HepG2 (cell line): Measurements from ENCODE around the gene PLA2G4D. TPM values are rescaled to one million over a fixed set of nuclear protein-coding genes. Genes with fewer than 3 reads are reported as not detected.

Experiments used
- ATAC-seq: fragments of 200-7000 bp; cut with Tn5 transposase; 3 replicates; pipeline ENCODE4 v1.9.1; 2020; ENCODE audit warnings: mild to moderate bottlenecking, moderate library complexity
- BruUV-seq: library from RNA; stranded (reverse); fragments of 400-500 nt; replicated peaks from 2 replicates; lab custom pipeline; 2021; lab: Mats Ljungman, UMichigan
- CTCF ChIA-PET: fragments of 300-600 bp; formaldehyde crosslinking; extraction: SDS; loops from one replicate; lab custom pipeline; 2021; ENCODE audit warnings: low total read pairs, inconsistent platforms, low intra/inter-chr PET ratio; lab: Yijun Ruan, JAX
- POLR2A ChIA-PET: fragments of 350-600 bp; sonication (Branson Sonifier 250); formaldehyde crosslinking; loops from one replicate; lab custom pipeline; 2020; ENCODE audit warnings: antibody characterized with exemption, inconsistent platforms; lab: Yijun Ruan, JAX
- DNase-seq: peaks from one replicate; pipeline ENCODE4 v3.0.0-alpha.2; 2015; ENCODE audit warnings: low spot score
- FAIRE-seq: peaks from 3 replicates; lab custom pipeline; 2011; peaks lifted over from hg19 to GRCh38; lab: Jason Lieb, UNC
- H2AFZ ChIP-seq: one replicate; pipeline ENCODE4 v1.6.1; 2011; ENCODE audit warnings: low read length, inconsistent platforms
- H3K27ac ChIP-seq: fragments of 300-600 bp; 3 replicates; pipeline ENCODE4 v1.8.0; 2011; ENCODE audit warnings: mixed run types, mild to moderate bottlenecking, mixed read lengths, low read length, inconsistent platforms; ENCODE audit not compliant: insufficient read depth; ENCODE audit errors: extremely low read length
- H3K27me3 ChIP-seq, 2 experiments: fragments of 200-600 bp in 1 of 2; 2 replicates in 1 of 2; 3 replicates in 1 of 2; pipeline versions ENCODE4 v1.6.0 to v1.8.0; 2011; ENCODE audit warnings: low read length in 2 of 2, mild to moderate bottlenecking in 2 of 2, moderate library complexity in 2 of 2, inconsistent platforms in 1 of 2; ENCODE audit not compliant: insufficient read depth in 2 of 2, control insufficient read depth in 1 of 2
- H3K36me3 ChIP-seq, 2 experiments: fragments of 200-600 bp in 1 of 2; replicated peaks in 1 of 2; 2 replicates in 1 of 2; 3 replicates in 1 of 2; pipeline versions ENCODE4 v1.5.1 to v1.8.0; 2011; ENCODE audit warnings: low read length in 2 of 2, inconsistent platforms in 1 of 2; ENCODE audit not compliant: insufficient read depth in 2 of 2, control insufficient read depth in 1 of 2
- H3K4me1 ChIP-seq: 2 replicates; pipeline ENCODE4 v1.5.1; 2012; ENCODE audit warnings: low read length, inconsistent platforms; ENCODE audit not compliant: insufficient read depth
- H3K4me2 ChIP-seq: 2 replicates; pipeline ENCODE4 v1.6.0; 2011; ENCODE audit warnings: low read depth, low read length, inconsistent platforms
- H3K4me3 ChIP-seq, 3 experiments: fragments of 200-600 bp in 1 of 3; sonication (generic), shearing (Covaris generic) in 1 of 3; replicated peaks in 1 of 3; 2 replicates each; pipeline ENCODE4 v1.5.1; 2011 to 2016; ENCODE audit warnings: low read length in 3 of 3, inconsistent platforms in 2 of 3, low read depth in 2 of 3, mild to moderate bottlenecking in 2 of 3, control low read depth in 1 of 3, mixed read lengths in 1 of 3; ENCODE audit not compliant: insufficient read depth in 1 of 3
- H3K79me2 ChIP-seq: one replicate; pipeline ENCODE4 v1.6.1; 2011; ENCODE audit warnings: low read length, inconsistent platforms; ENCODE audit not compliant: insufficient read depth
- H3K9ac ChIP-seq: 2 replicates; pipeline ENCODE4 v1.6.0; 2011; ENCODE audit warnings: mild to moderate bottlenecking, low read depth, low read length, inconsistent platforms; ENCODE audit not compliant: insufficient read depth
- H3K9me3 ChIP-seq: 2 replicates; pipeline ENCODE4 v1.5.1; 2012; ENCODE audit warnings: mild to moderate bottlenecking, low read length
- H4K20me1 ChIP-seq: 2 replicates; pipeline ENCODE4 v1.6.0; 2011; ENCODE audit warnings: inconsistent platforms, mild to moderate bottlenecking, low read length, moderate library complexity; ENCODE audit not compliant: insufficient read depth
- DPF2 ChIP-seq: sonication (generic); formaldehyde crosslinking; IDR thresholded peaks from 2 replicates; pipeline ENCODE4 v1.4.0; 2020; ENCODE audit warnings: mild to moderate bottlenecking, low read depth, missing genetic modification reagents, borderline replicate concordance
- FIP1L1 ChIP-seq: fragments of 200-400 bp; formaldehyde crosslinking; IDR thresholded peaks from 2 replicates; pipeline ENCODE4 v1.6.1; 2018; ENCODE audit warnings: low read depth, mild to moderate bottlenecking, low read length, moderate library complexity, borderline replicate concordance; ENCODE audit not compliant: insufficient read depth
- HNF4A ChIP-seq: sonication (generic); formaldehyde crosslinking; IDR thresholded peaks from 2 replicates; pipeline ENCODE4 v1.4.0; 2020; ENCODE audit warnings: missing genetic modification reagents
- JDP2 ChIP-seq: sonication (generic); formaldehyde crosslinking; IDR thresholded peaks from 2 replicates; pipeline ENCODE4 v1.8.1; 2022; ENCODE audit warnings: missing genetic modification reagents, borderline replicate concordance
- MTA1 ChIP-seq: sonication (generic); formaldehyde crosslinking; IDR thresholded peaks from 2 replicates; pipeline ENCODE4 v1.4.0; 2020; ENCODE audit warnings: missing genetic modification reagents, mild to moderate bottlenecking, borderline replicate concordance
- MTA3 ChIP-seq: sonication (generic); formaldehyde crosslinking; IDR thresholded peaks from 2 replicates; pipeline ENCODE4 v1.4.0; 2020; ENCODE audit warnings: missing genetic modification reagents
- NBN ChIP-seq: fragments of 450-650 bp; conservative IDR thresholded peaks from 2 replicates; pipeline ENCODE4 v1.6.1; 2017
- NR2C2 ChIP-seq: sonication (generic); formaldehyde crosslinking; IDR thresholded peaks from 2 replicates; pipeline ENCODE4 v1.4.0; 2020; ENCODE audit warnings: missing genetic modification reagents, mild to moderate bottlenecking, moderate library complexity, borderline replicate concordance
- RBM22 ChIP-seq: fragments of 200-400 bp; formaldehyde crosslinking; optimal IDR thresholded peaks from 2 replicates; pipeline ENCODE3; 2017; ENCODE audit warnings: mild to moderate bottlenecking, low read length, moderate library complexity
- RFXANK ChIP-seq: IDR thresholded peaks from 2 replicates; pipeline ENCODE4 v1.6.1; 2016
- SP4 ChIP-seq: sonication (generic); formaldehyde crosslinking; IDR thresholded peaks from 2 replicates; pipeline ENCODE4 v1.8.1; 2023; ENCODE audit warnings: mild to moderate bottlenecking, missing genetic modification reagents
- ZFAT ChIP-seq: sonication (generic); formaldehyde crosslinking; conservative IDR thresholded peaks from 2 replicates; pipeline ENCODE4 v1.8.1; 2023; ENCODE audit warnings: missing genetic modification reagents, inconsistent platforms
- ZNF101 ChIP-seq: sonication (generic); formaldehyde crosslinking; IDR thresholded peaks from 2 replicates; pipeline ENCODE4 v1.4.0; 2020; ENCODE audit warnings: mild to moderate bottlenecking, low read depth, missing genetic modification reagents, borderline replicate concordance
- ZNF12 ChIP-seq: sonication (generic); formaldehyde crosslinking; IDR thresholded peaks from 2 replicates; pipeline ENCODE4 v1.5.0; 2020; ENCODE audit warnings: missing genetic modification reagents
- ZNF446 ChIP-seq: sonication (generic); formaldehyde crosslinking; IDR thresholded peaks from 2 replicates; pipeline ENCODE4 v1.5.0; 2020; ENCODE audit warnings: mild to moderate bottlenecking, missing genetic modification reagents
- WGBS: methylation state at CpG from one replicate; pipeline ENCODE4 v1.1.6; 2017; ENCODE audit warnings: low lambda C conversion rate; 5-methylcytosine and 5-hydroxymethylcytosine counted together
- in situ Hi-C: cut with HindIII; loops from 2 replicates; pipeline ENCODE4 v1.10.0; 2017; ENCODE audit warnings: low pct_unique_long_range_greater_than_20kb; ENCODE audit not compliant: extremely low pct_ligation_motif_present
- intact Hi-C: fragments of 100-400 bp; cut with micrococcal nuclease; formaldehyde crosslinking; loops from one replicate; pipeline ENCODE4 v1.10.0; 2022; ENCODE audit not compliant: unreplicated experiment
- polyA plus RNA-seq, 8 experiments: library from polyadenylated mRNA; depleted of rRNA in 3 of 8; stranded (reverse) in 7 of 8; unstranded in 1 of 8; fragments of >200 nt; fragmentation: Illumina TruSeq in 4 of 8; extraction: Trizol in 4 of 8; gene quantifications; 2 replicates each; pipeline versions ENCODE4 v1.2.1 to v1.2.3, GENCODE V29; 2011 to 2016; ENCODE audit warnings: low read depth in 4 of 8, missing spikeins in 1 of 8, mixed read lengths in 1 of 8; ENCODE audit not compliant: insufficient read depth in 1 of 8
- total RNA-seq, 5 experiments: library from RNA; depleted of rRNA; stranded (reverse); fragments of >200 nt; fragmentation: Illumina TruSeq; extraction: Trizol; gene quantifications; 2 replicates each; pipeline ENCODE4 v1.2.3, GENCODE V29; 2016; ENCODE audit warnings: low read depth in 1 of 5
- TF ChIP-seq, protein P1 (sequence below): sonication (generic); formaldehyde crosslinking; conservative IDR thresholded peaks from 2 replicates; pipeline ENCODE4 v1.4.0; 2020; ENCODE audit warnings: missing genetic modification reagents
- TF ChIP-seq, protein P2 (sequence below): sonication (generic); formaldehyde crosslinking; IDR thresholded peaks from 2 replicates; pipeline ENCODE4 v1.4.0; 2020; ENCODE audit warnings: missing genetic modification reagents
- TF ChIP-seq, protein P3 (sequence below): sonication (generic); formaldehyde crosslinking; IDR thresholded peaks from 2 replicates; pipeline ENCODE4 v1.5.0; 2020; ENCODE audit warnings: missing genetic modification reagents

The PLA2G4D gene
- total and polyA plus RNA-seq, 2 of the 13 experiments (the other 11 are each of a cell fraction or from before 2014, with no cell fraction given), result 0.04 to 0.21 TPM

DNA sequence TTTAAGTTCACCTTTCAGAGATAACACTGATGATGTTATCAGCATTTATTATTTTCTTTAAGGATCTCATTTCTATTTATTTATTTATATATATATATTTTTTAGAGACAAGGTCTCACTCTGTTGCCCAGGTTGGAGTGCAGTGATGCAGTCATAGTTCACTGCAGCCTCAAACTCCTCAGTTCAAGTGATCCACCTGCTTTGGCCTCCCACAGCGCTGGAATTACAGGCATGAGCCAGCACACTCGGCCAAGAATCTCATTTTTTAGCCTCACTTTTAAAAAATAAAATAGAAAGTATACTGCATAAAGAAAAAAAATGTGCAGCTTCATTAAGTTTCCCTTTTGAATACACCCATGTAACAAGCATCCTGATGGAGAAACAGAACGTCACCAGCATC is 35.6 kb downstream of the PLA2G4D start:
- H3K9me3 ChIP-seq, result no peaks in the 10 kb centered on the region
- 0 out of 5 replicates have a peak, but pooled peaks cover 0 to 6% of the 10 kb centered on the region in 2 experiments for H3K27me3 ChIP-seq
- no peaks in the 10 kb centered on the region for H3K36me3 ChIP-seq
- in situ Hi-C loops (loop anchor here (5.0 kb wide), 1 partner anchor 71 kb away; no protein-coding TSS in a partner anchor), intact Hi-C loops (loop anchor here (1.0 kb wide), 1 partner anchor 69 kb away; no protein-coding TSS in a partner anchor)
- no peak overlapping the region for H3K4me2 ChIP-seq
- no peak for DNase-seq
- TF ChIP-seq RFXANK (CRISPR knock-in tag) (no peak), SP4 (no peak), NBN (no peak), NR2C2 (CRISPR knock-in tag) (no peak), DPF2 (CRISPR knock-in tag) (no peak), RBM22 (no peak), MTA3 (CRISPR knock-in tag) (no peak), ZNF101 (no peak), MTA1 (CRISPR knock-in tag) (no peak), ZNF12 (CRISPR knock-in tag) (no peak), ZNF446 (no peak), JDP2 (CRISPR knock-in tag) (no peak), ZFAT (no peak), HNF4A (CRISPR knock-in tag) (no peak), FIP1L1 (no peak)
- TF ChIP-seq, protein P1, sequence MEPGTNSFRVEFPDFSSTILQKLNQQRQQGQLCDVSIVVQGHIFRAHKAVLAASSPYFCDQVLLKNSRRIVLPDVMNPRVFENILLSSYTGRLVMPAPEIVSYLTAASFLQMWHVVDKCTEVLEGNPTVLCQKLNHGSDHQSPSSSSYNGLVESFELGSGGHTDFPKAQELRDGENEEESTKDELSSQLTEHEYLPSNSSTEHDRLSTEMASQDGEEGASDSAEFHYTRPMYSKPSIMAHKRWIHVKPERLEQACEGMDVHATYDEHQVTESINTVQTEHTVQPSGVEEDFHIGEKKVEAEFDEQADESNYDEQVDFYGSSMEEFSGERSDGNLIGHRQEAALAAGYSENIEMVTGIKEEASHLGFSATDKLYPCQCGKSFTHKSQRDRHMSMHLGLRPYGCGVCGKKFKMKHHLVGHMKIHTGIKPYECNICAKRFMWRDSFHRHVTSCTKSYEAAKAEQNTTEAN (CRISPR knock-in tag), result no peak
- TF ChIP-seq, protein P2, sequence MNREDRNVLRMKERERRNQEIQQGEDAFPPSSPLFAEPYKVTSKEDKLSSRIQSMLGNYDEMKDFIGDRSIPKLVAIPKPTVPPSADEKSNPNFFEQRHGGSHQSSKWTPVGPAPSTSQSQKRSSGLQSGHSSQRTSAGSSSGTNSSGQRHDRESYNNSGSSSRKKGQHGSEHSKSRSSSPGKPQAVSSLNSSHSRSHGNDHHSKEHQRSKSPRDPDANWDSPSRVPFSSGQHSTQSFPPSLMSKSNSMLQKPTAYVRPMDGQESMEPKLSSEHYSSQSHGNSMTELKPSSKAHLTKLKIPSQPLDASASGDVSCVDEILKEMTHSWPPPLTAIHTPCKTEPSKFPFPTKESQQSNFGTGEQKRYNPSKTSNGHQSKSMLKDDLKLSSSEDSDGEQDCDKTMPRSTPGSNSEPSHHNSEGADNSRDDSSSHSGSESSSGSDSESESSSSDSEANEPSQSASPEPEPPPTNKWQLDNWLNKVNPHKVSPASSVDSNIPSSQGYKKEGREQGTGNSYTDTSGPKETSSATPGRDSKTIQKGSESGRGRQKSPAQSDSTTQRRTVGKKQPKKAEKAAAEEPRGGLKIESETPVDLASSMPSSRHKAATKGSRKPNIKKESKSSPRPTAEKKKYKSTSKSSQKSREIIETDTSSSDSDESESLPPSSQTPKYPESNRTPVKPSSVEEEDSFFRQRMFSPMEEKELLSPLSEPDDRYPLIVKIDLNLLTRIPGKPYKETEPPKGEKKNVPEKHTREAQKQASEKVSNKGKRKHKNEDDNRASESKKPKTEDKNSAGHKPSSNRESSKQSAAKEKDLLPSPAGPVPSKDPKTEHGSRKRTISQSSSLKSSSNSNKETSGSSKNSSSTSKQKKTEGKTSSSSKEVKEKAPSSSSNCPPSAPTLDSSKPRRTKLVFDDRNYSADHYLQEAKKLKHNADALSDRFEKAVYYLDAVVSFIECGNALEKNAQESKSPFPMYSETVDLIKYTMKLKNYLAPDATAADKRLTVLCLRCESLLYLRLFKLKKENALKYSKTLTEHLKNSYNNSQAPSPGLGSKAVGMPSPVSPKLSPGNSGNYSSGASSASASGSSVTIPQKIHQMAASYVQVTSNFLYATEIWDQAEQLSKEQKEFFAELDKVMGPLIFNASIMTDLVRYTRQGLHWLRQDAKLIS, result no peak
- TF ChIP-seq, protein P3, sequence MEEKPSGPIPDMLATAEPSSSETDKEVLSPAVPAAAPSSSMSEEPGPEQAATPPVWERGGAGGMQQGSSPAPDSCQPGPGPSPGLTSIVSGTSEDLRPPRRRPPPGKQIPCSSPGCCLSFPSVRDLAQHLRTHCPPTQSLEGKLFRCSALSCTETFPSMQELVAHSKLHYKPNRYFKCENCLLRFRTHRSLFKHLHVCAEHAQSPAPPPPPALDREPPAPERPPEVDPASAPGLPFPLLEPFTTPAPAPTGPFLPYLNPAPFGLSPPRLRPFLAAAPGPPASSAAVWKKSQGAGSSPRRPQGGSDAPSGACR (CRISPR knock-in tag), result no peak
- WGBS, result 30% methylated on average over 3 of the region's 3 CpGs
- BruUV-seq, result no TSS peak
- H4K20me1 ChIP-seq, result no peaks in the 10 kb centered on the region
- ChIA-PET POLR2A (no interaction called here), CTCF (interaction anchor here (4.3 kb wide), 1 partner anchor 70 kb away, joined by 39 read pairs; no protein-coding TSS in a partner anchor)
- peaks cover 59% of the 10 kb centered on the region for H3K4me1 ChIP-seq
- no peak overlapping the region for H3K9ac ChIP-seq
- FAIRE-seq, result no peak
- no peak for ATAC-seq
- H3K27ac ChIP-seq, result no peak overlapping the region
- no peak overlapping the region for H2AFZ ChIP-seq
- H3K4me3 ChIP-seq, result no peak overlapping the region
- H3K79me2 ChIP-seq, result no peaks in the 10 kb centered on the region
